Measurements from ENCODE around the gene CSH2. TPM values are rescaled to one million over a fixed set of nuclear protein-coding genes. Genes with fewer than 3 reads are reported as not detected.

Gene CSH2
- total RNA-seq, 1 experiment from 2014 or later: not detected

DNA sequence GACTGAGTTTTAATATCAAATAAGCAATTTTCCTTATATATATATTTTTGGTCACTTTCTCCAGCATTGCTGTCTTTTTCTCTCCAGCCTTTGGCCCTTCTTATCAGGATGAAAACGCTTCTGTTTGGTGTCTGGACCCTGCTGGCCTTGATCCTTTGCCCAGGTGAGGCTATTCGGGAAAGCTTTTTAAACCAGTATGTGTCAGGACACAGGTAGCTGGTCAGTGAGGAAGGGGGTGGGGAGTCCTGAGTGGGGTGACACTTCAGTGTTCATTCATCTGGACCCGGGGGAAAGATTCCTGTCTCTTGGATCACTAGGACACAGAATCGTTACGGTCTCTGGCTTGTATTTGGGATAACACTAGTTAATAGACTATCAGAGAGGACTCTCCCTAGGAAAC, 18.8 kb downstream of the CSH2 start:
- TF ChIP-seq, protein P1, sequence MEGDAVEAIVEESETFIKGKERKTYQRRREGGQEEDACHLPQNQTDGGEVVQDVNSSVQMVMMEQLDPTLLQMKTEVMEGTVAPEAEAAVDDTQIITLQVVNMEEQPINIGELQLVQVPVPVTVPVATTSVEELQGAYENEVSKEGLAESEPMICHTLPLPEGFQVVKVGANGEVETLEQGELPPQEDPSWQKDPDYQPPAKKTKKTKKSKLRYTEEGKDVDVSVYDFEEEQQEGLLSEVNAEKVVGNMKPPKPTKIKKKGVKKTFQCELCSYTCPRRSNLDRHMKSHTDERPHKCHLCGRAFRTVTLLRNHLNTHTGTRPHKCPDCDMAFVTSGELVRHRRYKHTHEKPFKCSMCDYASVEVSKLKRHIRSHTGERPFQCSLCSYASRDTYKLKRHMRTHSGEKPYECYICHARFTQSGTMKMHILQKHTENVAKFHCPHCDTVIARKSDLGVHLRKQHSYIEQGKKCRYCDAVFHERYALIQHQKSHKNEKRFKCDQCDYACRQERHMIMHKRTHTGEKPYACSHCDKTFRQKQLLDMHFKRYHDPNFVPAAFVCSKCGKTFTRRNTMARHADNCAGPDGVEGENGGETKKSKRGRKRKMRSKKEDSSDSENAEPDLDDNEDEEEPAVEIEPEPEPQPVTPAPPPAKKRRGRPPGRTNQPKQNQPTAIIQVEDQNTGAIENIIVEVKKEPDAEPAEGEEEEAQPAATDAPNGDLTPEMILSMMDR (IDR thresholded peaks at IDR 0.05; ENCODE audit: unreplicated experiment): no peak
- intact Hi-C loops (cut with micrococcal nuclease): no loop called here
- no peak overlapping the region for H3K4me3 Mint-ChIP-seq (ENCODE audit: unreplicated experiment)
- BruUV-seq (replicated peaks): no TSS peak
- no peaks in the 10 kb centered on the region for H3K36me3 Mint-ChIP-seq (ENCODE audit: insufficient read depth, unreplicated experiment)
- H3K27ac Mint-ChIP-seq (ENCODE audit: low read depth, unreplicated experiment): no peak overlapping the region
- POLR2A ChIA-PET: interaction anchor here (0.7 kb wide), 1 partner anchor 46 kb away, joined by 3 read pairs; no protein-coding TSS in a partner anchor
- CTCF ChIA-PET: interaction anchor here (0.6 to 2.8 kb wide), 5 partner anchors 10 to 260 kb away, joined by 3 to 14 read pairs (median 3); no protein-coding TSS in a partner anchor
- no peak for DNase-seq (ENCODE audit: unreplicated experiment)
- no peaks in the 10 kb centered on the region for H3K9me3 Mint-ChIP-seq (ENCODE audit: unreplicated experiment)
- peaks cover 23% of the 10 kb centered on the region for H3K27me3 Mint-ChIP-seq (ENCODE audit: insufficient read depth, unreplicated experiment)
- H3K4me1 Mint-ChIP-seq (ENCODE audit: insufficient read depth, unreplicated experiment): no peaks in the 10 kb centered on the region

DNA sequence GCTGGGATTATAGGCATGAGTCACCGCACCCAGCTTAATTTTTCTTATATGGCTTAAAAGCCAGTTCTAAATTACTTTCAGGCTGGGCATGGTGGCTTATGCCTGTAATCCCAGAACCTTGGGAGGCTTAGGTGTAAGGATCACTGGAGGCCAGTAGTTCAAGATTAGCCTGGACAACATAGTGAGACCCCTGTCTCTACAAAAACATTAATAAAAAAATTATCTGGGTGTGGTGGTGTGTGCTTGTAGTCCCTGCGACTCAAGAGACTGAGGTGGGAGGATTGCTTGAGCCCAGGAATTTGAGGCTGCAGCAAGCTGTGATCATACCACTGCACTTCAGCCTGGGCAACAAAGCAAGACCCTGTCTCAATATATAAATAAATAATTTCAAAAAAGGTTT, 20.2 kb downstream of the CSH2 start:
- POLR2A ChIA-PET: no interaction called here
- intact Hi-C loops (cut with micrococcal nuclease): no loop called here
- Mint-ChIP-seq H3K27ac (ENCODE audit: low read depth, unreplicated experiment) (no peak overlapping the region), H3K4me1 (ENCODE audit: insufficient read depth, unreplicated experiment) (no peaks in the 10 kb centered on the region), H3K36me3 (ENCODE audit: insufficient read depth, unreplicated experiment) (no peaks in the 10 kb centered on the region), H3K27me3 (ENCODE audit: insufficient read depth, unreplicated experiment) (peaks cover 11% of the 10 kb centered on the region), H3K9me3 (ENCODE audit: unreplicated experiment) (no peaks in the 10 kb centered on the region), H3K4me3 (ENCODE audit: unreplicated experiment) (no peak overlapping the region)
- no TSS peak for BruUV-seq (replicated peaks)
- CTCF ChIA-PET: interaction anchor here (2.8 kb wide), 1 partner anchor 13 kb away, joined by 14 read pairs; no protein-coding TSS in a partner anchor
- TF ChIP-seq, protein P1 (IDR thresholded peaks at IDR 0.05; ENCODE audit: unreplicated experiment): no peak
- no peak for DNase-seq (ENCODE audit: unreplicated experiment)

DNA sequence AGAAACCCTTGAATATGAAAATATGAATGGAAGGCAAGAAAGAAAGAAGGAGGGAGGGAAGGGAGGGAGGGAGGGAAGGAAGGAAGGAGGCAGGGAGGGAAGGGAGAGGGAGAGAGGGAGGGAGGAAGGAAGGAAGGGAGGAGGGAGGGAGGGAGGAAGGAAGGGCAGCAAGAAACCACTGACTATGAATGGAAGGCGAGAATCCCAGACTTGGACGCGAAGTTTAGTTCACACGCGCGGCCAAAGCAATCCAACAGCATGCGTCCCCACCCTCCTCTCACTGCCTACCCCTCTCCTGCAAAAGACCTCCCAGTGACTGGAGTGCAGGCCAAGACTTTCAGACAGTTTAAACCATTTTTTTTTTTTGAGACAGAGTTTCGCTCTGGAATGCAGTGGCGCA, 23.1 kb downstream of the CSH2 start:
- ChIA-PET POLR2A (no interaction called here), CTCF (interaction anchor here (0.9 kb wide), 1 partner anchor 17 kb away, joined by 3 read pairs; no protein-coding TSS in a partner anchor)
- no peak for DNase-seq (ENCODE audit: unreplicated experiment)
- no peaks in the 10 kb centered on the region for H3K36me3 Mint-ChIP-seq (ENCODE audit: insufficient read depth, unreplicated experiment)
- intact Hi-C loops (cut with micrococcal nuclease): no loop called here
- peaks cover 10% of the 10 kb centered on the region for H3K27me3 Mint-ChIP-seq (ENCODE audit: insufficient read depth, unreplicated experiment)
- no TSS peak for BruUV-seq (replicated peaks)
- H3K27ac Mint-ChIP-seq (ENCODE audit: low read depth, unreplicated experiment): no peak overlapping the region
- TF ChIP-seq, protein P1 (IDR thresholded peaks at IDR 0.05; ENCODE audit: unreplicated experiment): no peak
- peaks cover 7% of the 10 kb centered on the region for H3K4me1 Mint-ChIP-seq (ENCODE audit: insufficient read depth, unreplicated experiment)
- no peak overlapping the region for H3K4me3 Mint-ChIP-seq (ENCODE audit: unreplicated experiment)
- H3K9me3 Mint-ChIP-seq (ENCODE audit: unreplicated experiment): no peaks in the 10 kb centered on the region

DNA sequence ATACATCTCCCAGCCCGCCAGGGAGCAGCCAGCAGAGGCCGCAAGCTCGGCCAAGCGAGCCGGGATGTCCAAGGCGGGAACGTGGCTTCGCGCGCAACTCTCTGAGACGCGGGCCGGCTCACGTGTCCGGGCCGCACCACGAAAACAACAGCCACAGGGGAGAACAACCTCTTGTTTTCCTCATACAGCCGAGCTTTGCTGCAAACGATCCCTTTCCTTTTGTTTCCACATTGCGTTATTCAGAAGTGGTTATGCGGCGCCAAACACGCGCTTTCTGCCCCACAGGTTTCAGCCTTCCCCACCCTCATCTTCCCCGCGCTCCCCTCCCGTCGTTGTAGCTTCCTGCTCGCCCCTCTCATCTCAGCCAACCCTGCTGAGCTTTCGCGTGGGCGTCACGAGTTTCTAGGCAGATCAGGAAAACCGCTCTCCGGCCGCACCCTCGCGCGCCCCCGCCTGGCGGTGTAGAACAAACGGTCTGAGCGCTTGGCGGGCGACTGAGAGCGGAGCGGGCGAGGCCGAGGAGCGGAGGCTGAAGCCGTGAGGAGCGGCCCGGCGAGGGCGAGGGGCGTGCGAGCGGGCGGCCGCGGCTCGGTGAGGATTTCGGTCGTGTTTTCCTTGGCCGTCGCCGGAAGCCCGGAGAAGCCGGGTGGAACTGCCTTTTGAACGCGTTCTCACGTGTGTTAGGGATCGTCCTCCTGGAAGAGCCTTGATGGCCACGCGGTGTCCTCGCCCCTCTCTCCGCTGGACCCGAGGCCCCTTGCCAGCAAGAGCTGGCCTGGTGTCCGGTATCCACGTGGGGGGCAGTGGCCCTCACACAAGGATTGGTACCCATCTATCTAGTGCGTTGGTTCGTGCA, 24.4 kb downstream of the CSH2 start:
- no TSS peak for BruUV-seq (replicated peaks)
- ChIA-PET POLR2A (no interaction called here), CTCF (no interaction called here)
- no peak overlapping the region for H3K27ac Mint-ChIP-seq (ENCODE audit: low read depth, unreplicated experiment)
- TF ChIP-seq, protein P1 (IDR thresholded peaks at IDR 0.05; ENCODE audit: unreplicated experiment): peak; percentile 18
- intact Hi-C loops (cut with micrococcal nuclease): no loop called here
- H3K4me1 Mint-ChIP-seq (ENCODE audit: insufficient read depth, unreplicated experiment): peaks cover 11% of the 10 kb centered on the region
- no peak overlapping the region for H3K4me3 Mint-ChIP-seq (ENCODE audit: unreplicated experiment)
- no peaks in the 10 kb centered on the region for H3K9me3 Mint-ChIP-seq (ENCODE audit: unreplicated experiment)
- DNase-seq (ENCODE audit: unreplicated experiment): no peak
- H3K36me3 Mint-ChIP-seq (ENCODE audit: insufficient read depth, unreplicated experiment): no peaks in the 10 kb centered on the region
- no peaks in the 10 kb centered on the region for H3K27me3 Mint-ChIP-seq (ENCODE audit: insufficient read depth, unreplicated experiment)
